ENCODE data around the gene FAM3A. TPM values are rescaled to one million over a fixed set of nuclear protein-coding genes. Genes with fewer than 3 reads are reported as not detected.

The FAM3A gene
- total and polyA plus RNA-seq, 2 of the 8 experiments (the other 6 are each of a cell fraction or from before 2014, with no cell fraction given): 16.2 to 18.6 TPM

DNA sequence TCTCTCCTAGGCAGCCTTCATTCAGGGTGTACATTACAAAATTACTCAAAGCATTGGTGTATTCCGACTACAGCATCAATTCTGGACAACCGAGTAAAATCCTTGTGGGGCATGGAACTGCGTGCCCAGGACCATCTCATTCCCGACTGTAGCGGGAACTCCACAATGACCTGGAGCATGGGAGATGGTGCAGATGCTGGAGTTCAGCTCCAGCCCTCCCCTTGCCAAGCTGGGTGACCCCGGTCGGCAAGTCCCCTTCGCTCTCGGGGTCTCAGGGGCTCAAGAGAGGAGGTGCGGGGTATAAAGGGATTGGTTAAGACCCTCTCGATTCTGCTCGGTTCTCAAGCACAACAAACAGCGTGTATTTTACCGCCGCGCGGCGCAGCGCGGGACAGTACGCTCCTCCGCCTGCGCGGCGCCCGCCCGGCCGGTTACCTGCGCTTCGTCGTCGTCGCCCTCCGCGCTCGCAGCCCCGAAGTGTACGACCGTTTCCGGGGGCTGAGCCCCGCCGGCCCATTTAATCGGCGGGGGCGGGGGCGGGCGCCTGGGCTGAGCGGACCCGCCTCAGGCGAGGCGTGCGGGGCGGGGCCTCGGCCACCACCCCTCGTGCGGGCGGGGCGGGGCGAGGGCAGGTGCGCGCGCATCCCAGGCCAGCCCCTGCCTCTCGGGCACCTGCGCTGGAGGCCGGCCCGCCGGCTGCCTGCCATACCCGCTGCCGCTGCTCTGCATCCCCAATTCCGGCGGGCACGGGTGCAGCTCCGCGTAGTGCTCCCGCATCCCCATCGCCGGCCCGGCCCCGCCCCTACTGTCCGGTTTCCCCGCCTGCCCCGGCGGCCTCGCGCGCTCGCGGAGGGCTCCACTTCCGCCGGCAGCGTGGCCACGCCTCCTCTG is 30.6 kb upstream of the FAM3A start, which contains the start of gene G6PD (continued):
- 0 out of 2 replicates have a peak, but pooled peaks have one; percentile 29 for TF ChIP-seq EGR1 (IDR thresholded peaks at IDR 0.05; ENCODE audit: borderline replicate concordance, low read depth, low read length)
- TF ChIP-seq POLR2A (IDR thresholded peaks at IDR 0.05; ENCODE audit: control extremely low read depth in 1 of 2, low read depth in 2 of 2, low read length in 2 of 2): peak in 1 of 2 experiments; percentile 74; a peak in 2 of 3 replicates

Data from H1 (cell line).